HL-60 (cell line): Measurements from ENCODE around the gene ARHGEF11.

ENCODE experiments used
- DNase-seq, 2 experiments: peaks; one replicate each; pipeline ENCODE4 v3.0.0-alpha.2; 2010 to 2020; ENCODE audit warnings: low read depth in 1 of 2, low spot score in 1 of 2
- H3K27ac ChIP-seq: fragments of 250-450 bp; sonication (Bioruptor Pico); replicated peaks from 2 replicates; pipeline ENCODE4 v1.5.1; 2020; ENCODE audit warnings: mild to moderate bottlenecking, moderate library complexity
- H3K27me3 ChIP-seq: fragments of 250-450 bp; sonication (Bioruptor Pico); 2 replicates; pipeline ENCODE4 v1.5.1; 2021; ENCODE audit warnings: mild to moderate bottlenecking, moderate library complexity; ENCODE audit not compliant: insufficient read depth, poor library complexity, severe bottlenecking
- H3K4me3 ChIP-seq: replicated peaks from 2 replicates; pipeline ENCODE4 v1.5.1; 2011; ENCODE audit warnings: mild to moderate bottlenecking, control low read depth, low read length; ENCODE audit not compliant: insufficient read depth
- CTCF ChIP-seq: IDR thresholded peaks from one replicate; pipeline ENCODE4 v1.5.1; 2011; ENCODE audit warnings: low read length, control low read depth, inconsistent platforms; ENCODE audit not compliant: insufficient read depth
- GABPA ChIP-seq: IDR thresholded peaks from 2 replicates; pipeline ENCODE4 v1.6.1; 2012; ENCODE audit warnings: low read depth
- POLR2AphosphoS5 ChIP-seq: IDR thresholded peaks from 2 replicates; pipeline ENCODE4 v1.6.1; 2012; ENCODE audit warnings: low read depth
- REST ChIP-seq: IDR thresholded peaks from 2 replicates; pipeline ENCODE4 v1.6.1; 2012; ENCODE audit warnings: low read depth; ENCODE audit not compliant: insufficient replicate concordance
- SPI1 ChIP-seq: IDR thresholded peaks from 2 replicates; pipeline ENCODE4 v1.6.1; 2012; ENCODE audit warnings: low read depth, mild to moderate bottlenecking, borderline replicate concordance

Gene ARHGEF11

GRCh38 chr1:156930483-156930882, 115.1 kb downstream of the ARHGEF11 start:
- TF ChIP-seq SPI1: no peak
- no peak for TF ChIP-seq GABPA
- TF ChIP-seq CTCF: no peak
- no peak for TF ChIP-seq REST
- TF ChIP-seq POLR2AphosphoS5: no peak
- no peak overlapping the region for H3K27ac ChIP-seq
- H3K27me3 ChIP-seq: peaks cover 27% of the 10 kb centered on the region
- no peak overlapping the region for H3K4me3 ChIP-seq
- DNase-seq: no peak

DNA sequence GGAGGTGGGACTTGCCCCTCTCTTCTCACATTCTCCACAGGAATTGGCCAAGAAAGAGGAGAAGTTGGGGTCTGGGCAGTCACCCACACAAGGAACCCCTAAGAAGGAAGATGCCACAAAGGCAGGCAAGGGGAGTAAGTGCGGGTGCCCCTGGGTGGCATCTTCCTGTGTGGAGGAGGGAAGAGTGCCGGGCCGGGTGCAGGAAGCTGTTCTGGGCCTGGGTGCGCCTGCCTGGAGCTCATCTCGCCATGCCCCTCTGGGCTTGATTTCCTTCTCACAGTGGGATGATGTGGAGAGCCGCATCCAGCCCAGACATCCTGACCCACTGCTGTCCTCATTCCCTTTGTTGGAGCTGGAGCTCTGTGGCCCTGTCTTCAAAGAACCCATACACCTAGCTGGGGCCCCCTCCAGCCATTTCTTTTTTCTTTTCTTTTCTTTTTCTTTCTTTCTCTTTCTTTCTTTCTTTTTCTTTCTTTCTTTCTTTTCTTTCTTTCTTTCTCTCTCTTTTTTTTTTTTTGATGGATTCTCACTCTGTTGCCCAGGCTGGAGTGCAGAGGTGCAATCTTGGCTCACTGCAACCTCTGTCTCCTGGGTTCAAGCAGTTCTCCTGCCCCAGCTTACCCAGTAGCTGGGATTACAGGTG, 115.8 kb downstream of the ARHGEF11 start:
- no peak for DNase-seq
- Histone ChIP-seq H3K4me3 (no peak overlapping the region), H3K27ac (no peak overlapping the region), H3K27me3 (peaks cover 35% of the 10 kb centered on the region)
- TF ChIP-seq REST (no peak), GABPA (no peak), POLR2AphosphoS5 (no peak), SPI1 (no peak), CTCF (no peak)

GRCh38 chr1:156928043-156928602, 117.4 kb downstream of the ARHGEF11 start:
- Histone ChIP-seq H3K27me3 (peaks cover 49% of the 10 kb centered on the region), H3K27ac (no peak overlapping the region), H3K4me3 (no peak overlapping the region)
- DNase-seq: no peak
- TF ChIP-seq SPI1 (no peak), GABPA (no peak), REST (no peak), POLR2AphosphoS5 (no peak), CTCF (no peak)
